Transverse colon (tissue), 4 donors: Measurements from ENCODE around the gene DLG5. TPM values are rescaled to one million over a fixed set of nuclear protein-coding genes. Genes with fewer than 3 reads are reported as not detected.

Source experiments
- DNase-seq: peaks from one replicate; pipeline ENCODE4 v3.0.0-alpha.2; 2019
- H3K27ac ChIP-seq, 4 donors: fragments of 200-600 bp; sonication (generic); 2 replicates each; pipeline ENCODE4 v1.5.1; 2016 to 2018; ENCODE audit warnings: inconsistent platforms in 4 of 4
- H3K27me3 ChIP-seq: fragments of 200-600 bp; sonication (generic); 2 replicates; pipeline ENCODE4 v1.5.1; 2017; ENCODE audit warnings: inconsistent platforms
- H3K36me3 ChIP-seq, 4 donors: fragments of 200-600 bp; sonication (generic); 2 replicates each; pipeline ENCODE4 v1.5.1; 2017 to 2019; ENCODE audit warnings: inconsistent platforms in 4 of 4
- H3K4me1 ChIP-seq, 4 donors: fragments of 200-600 bp; sonication (generic); 2 replicates each; pipeline ENCODE4 v1.5.1; 2017 to 2020; ENCODE audit warnings: inconsistent platforms in 4 of 4
- H3K4me3 ChIP-seq, 4 donors: fragments of 200-600 bp; sonication (generic); 1 replicate in 1 of 4; 2 replicates in 3 of 4; pipeline versions ENCODE4 v1.5.1 to v1.6.1; 2017 to 2019; ENCODE audit warnings: inconsistent platforms in 4 of 4
- H3K9me3 ChIP-seq, 2 donors: fragments of 200-600 bp; sonication (generic); 2 replicates each; pipeline ENCODE4 v1.5.1; 2017 to 2019; ENCODE audit warnings: inconsistent platforms in 2 of 2
- CTCF ChIP-seq, 5 experiments: fragments of 200-600 bp in 3 of 5; fragments of 450-650 bp in 2 of 5; sonication (generic) in 3 of 5; IDR thresholded peaks; 1 replicate in 2 of 5; 2 replicates in 3 of 5; pipeline ENCODE4 v1.5.1; 2016 to 2017; ENCODE audit warnings: antibody characterized with exemption in 5 of 5, inconsistent platforms in 3 of 5, mild to moderate bottlenecking in 2 of 5, moderate library complexity in 1 of 5
- EP300 ChIP-seq: sonication (generic); formaldehyde crosslinking; IDR thresholded peaks from one replicate; pipeline ENCODE4 v1.6.1; 2017; ENCODE audit warnings: antibody characterized with exemption, low read depth
- POLR2A ChIP-seq: fragments of 450-650 bp; IDR thresholded peaks from one replicate; pipeline ENCODE4 v1.6.1; 2016; ENCODE audit warnings: antibody characterized with exemption, mild to moderate bottlenecking, moderate library complexity
- POLR2AphosphoS5 ChIP-seq, 3 donors: sonication (generic); formaldehyde crosslinking; IDR thresholded peaks; one replicate each; pipeline ENCODE4 v1.6.1; 2016; ENCODE audit warnings: antibody characterized with exemption in 3 of 3
- WGBS, 2 donors: methylation state at CpG; one replicate each; pipeline ENCODE4 v1.1.5; 2018; ENCODE audit warnings: low coverage in 1 of 2; 5-methylcytosine and 5-hydroxymethylcytosine counted together
- in situ Hi-C, 4 donors: fragments of 200-750 bp; cut with MboI; loops; one replicate each; pipeline versions ENCODE4 v1.15.0 to v1.15.1; 2017; ENCODE audit warnings: low sequenced_read_pairs in 3 of 4, low pct_ligation_motif_present in 1 of 4, low pct_unique_long_range_greater_than_20kb in 1 of 4
- intact Hi-C: fragments of 100-400 bp; cut with DNase I; formaldehyde crosslinking; loops from one replicate; pipeline ENCODE4 v1.15.1; 2023; ENCODE audit warnings: low total_unique reads
- total RNA-seq, 4 donors: library from RNA; depleted of rRNA; stranded (reverse); fragments of >200 nt; gene quantifications; one replicate each; pipeline ENCODE4 v1.1.0, GENCODE V29; 2016

DLG5 gene
- total RNA-seq, 4 donors from 2014 or later: 31.4 to 90.1 (median 44.6) TPM

GRCh38 chr10:77857272-77857671, 69.3 kb downstream of the DLG5 start:
- TF ChIP-seq POLR2A: no peak
- Histone ChIP-seq H3K4me3 (no peak overlapping the region), H3K36me3 (peaks cover 0 to 7% (median 0%) of the 10 kb centered on the region in 4 donors), H3K4me1 (no peaks in the 10 kb centered on the region), H3K27ac (no peak overlapping the region), H3K27me3 (no peaks in the 10 kb centered on the region), H3K9me3 (no peaks in the 10 kb centered on the region)
- intact Hi-C loops (no loop called here), in situ Hi-C loops (loop anchor here in 1 of 4 donors (25.0 kb wide), 1 partner anchor 105 kb away; no protein-coding TSS in a partner anchor)
- WGBS, 2 donors: 78% methylated on average over 10 of the region's 11 CpGs; no CpG with 5 or more reads in 1 of the 2 donors
- DNase-seq: no peak

- Histone ChIP-seq H3K4me1 (no peaks in the 10 kb centered on the region), H3K27ac (no peak overlapping the region), H3K4me3 (no peak overlapping the region), H3K27me3 (no peaks in the 10 kb centered on the region), H3K9me3 (no peaks in the 10 kb centered on the region), H3K36me3 (peaks cover 0 to 7% (median 0%) of the 10 kb centered on the region in 4 donors)
- in situ Hi-C loops: loop anchor here in 1 of 4 donors (25.0 kb wide), 1 partner anchor 106 kb away; no protein-coding TSS in a partner anchor
- TF ChIP-seq CTCF (IDR thresholded peaks at IDR 0.05): no peak
- TF ChIP-seq POLR2AphosphoS5 (IDR thresholded peaks at IDR 0.05): no peak
- no peak for TF ChIP-seq EP300
- TF ChIP-seq POLR2A: no peak
- intact Hi-C loops: no loop called here
- no peak for DNase-seq
- 94% methylated on average over 17 of the region's 17 CpGs; no CpG with 5 or more reads in 1 of the 2 donors for WGBS, 2 donors
Observed at GRCh38 chr10:77856566-77856965, 70.0 kb downstream of the DLG5 start.

GRCh38 chr10:77855404-77856155, 71.0 kb downstream of the DLG5 start:
- Histone ChIP-seq H3K27me3 (no peaks in the 10 kb centered on the region), H3K9me3 (no peaks in the 10 kb centered on the region), H3K36me3 (peaks cover 0 to 7% (median 0%) of the 10 kb centered on the region in 4 donors), H3K4me1 (no peaks in the 10 kb centered on the region), H3K4me3 (no peak overlapping the region), H3K27ac (no peak overlapping the region)
- in situ Hi-C loops: loop anchor here in 1 of 4 donors (25.0 kb wide), 1 partner anchor 107 kb away; no protein-coding TSS in a partner anchor
- intact Hi-C loops: no loop called here
- DNase-seq: no peak
- WGBS, 2 donors: 85 to 100% methylated on average over 1 to 5 of the region's 5 CpGs
- TF ChIP-seq POLR2A: no peak
- TF ChIP-seq POLR2AphosphoS5 (IDR thresholded peaks at IDR 0.05): no peak
- no peak for TF ChIP-seq EP300
- no peak for TF ChIP-seq CTCF (IDR thresholded peaks at IDR 0.05)

GRCh38 chr10:77854115-77854514, 72.4 kb downstream of the DLG5 start:
- no peak for DNase-seq
- no peaks in the 10 kb centered on the region for H3K27me3 ChIP-seq
- no peak overlapping the region for H3K4me3 ChIP-seq
- peaks cover 0 to 5% (median 5%) of the 10 kb centered on the region in 4 donors for H3K4me1 ChIP-seq
- peaks cover 0 to 7% (median 0%) of the 10 kb centered on the region in 4 donors for H3K36me3 ChIP-seq
- no peak overlapping the region for H3K27ac ChIP-seq
- in situ Hi-C loops: loop anchor here in 1 of 4 donors (25.0 kb wide), 1 partner anchor 108 kb away; no protein-coding TSS in a partner anchor
- TF ChIP-seq CTCF (IDR thresholded peaks at IDR 0.05) (no peak), POLR2A (no peak), EP300 (no peak), POLR2AphosphoS5 (IDR thresholded peaks at IDR 0.05) (no peak)
- intact Hi-C loops: no loop called here
- WGBS, 2 donors: 95% methylated on average over 6 of the region's 6 CpGs; no CpG with 5 or more reads in 1 of the 2 donors
- H3K9me3 ChIP-seq: no peaks in the 10 kb centered on the region
